ENCODE data around the gene EIF5B.
"Not testable (repeated sequence)": the region's sequence is repeated elsewhere in the genome, so short reads cannot be mapped to it uniquely, and the experiment has no call there.

- TF ChIP-seq CTCF (IDR thresholded peaks at IDR 0.05; ENCODE audit: low read depth, low read length); EZH2phosphoT487 (IDR thresholded peaks at IDR 0.05; ENCODE audit: low read depth): not testable (repeated sequence)
Measured at GRCh38 chr2:99345446-99345845, 8.3 kb downstream of the EIF5B start.

Data from OCI-LY3 (cell line).